OCI-LY7 (cell line): ENCODE results near the gene SRSF7.
"Not testable (repeated sequence)": the region's sequence is repeated elsewhere in the genome, so short reads cannot be mapped to it uniquely, and the experiment has no call there.

Experiments
- EZH2phosphoT487 ChIP-seq: fragments of 200-600 bp; sonication (generic); IDR thresholded peaks from 2 replicates; pipeline ENCODE4 v1.6.1; 2018; ENCODE audit warnings: low read depth, borderline replicate concordance, mild to moderate bottlenecking, mixed run types, antibody characterized with exemption, low read length, moderate library complexity, mixed read lengths
- TF ChIP-seq, protein P1 (sequence below): fragments of 200-600 bp; sonication (generic); conservative IDR thresholded peaks from 2 replicates; pipeline ENCODE4 v1.5.1; 2014; ENCODE audit warnings: mild to moderate bottlenecking, antibody characterized with exemption, low read length, moderate library complexity, mixed read lengths

DNA sequence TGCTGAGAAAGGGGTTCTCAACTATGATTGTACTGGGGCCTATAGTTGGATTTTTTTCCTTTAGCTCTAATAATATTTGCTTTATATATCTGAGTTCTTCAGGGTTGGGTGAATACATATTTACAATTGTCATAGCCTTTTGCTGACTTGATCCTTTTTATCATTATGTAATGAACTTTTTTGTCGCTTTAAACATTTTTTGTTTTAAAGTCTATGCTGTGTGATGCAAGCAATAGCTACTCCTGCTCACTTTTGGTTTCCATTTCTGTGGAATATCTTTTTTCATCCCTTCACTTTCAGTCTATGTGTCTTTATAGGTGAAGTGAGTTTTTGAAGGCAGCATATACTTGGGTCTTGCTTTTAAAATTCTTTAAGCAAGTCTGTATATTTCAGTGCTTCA, 36.2 kb downstream of the SRSF7 start:
- TF ChIP-seq, protein P1, sequence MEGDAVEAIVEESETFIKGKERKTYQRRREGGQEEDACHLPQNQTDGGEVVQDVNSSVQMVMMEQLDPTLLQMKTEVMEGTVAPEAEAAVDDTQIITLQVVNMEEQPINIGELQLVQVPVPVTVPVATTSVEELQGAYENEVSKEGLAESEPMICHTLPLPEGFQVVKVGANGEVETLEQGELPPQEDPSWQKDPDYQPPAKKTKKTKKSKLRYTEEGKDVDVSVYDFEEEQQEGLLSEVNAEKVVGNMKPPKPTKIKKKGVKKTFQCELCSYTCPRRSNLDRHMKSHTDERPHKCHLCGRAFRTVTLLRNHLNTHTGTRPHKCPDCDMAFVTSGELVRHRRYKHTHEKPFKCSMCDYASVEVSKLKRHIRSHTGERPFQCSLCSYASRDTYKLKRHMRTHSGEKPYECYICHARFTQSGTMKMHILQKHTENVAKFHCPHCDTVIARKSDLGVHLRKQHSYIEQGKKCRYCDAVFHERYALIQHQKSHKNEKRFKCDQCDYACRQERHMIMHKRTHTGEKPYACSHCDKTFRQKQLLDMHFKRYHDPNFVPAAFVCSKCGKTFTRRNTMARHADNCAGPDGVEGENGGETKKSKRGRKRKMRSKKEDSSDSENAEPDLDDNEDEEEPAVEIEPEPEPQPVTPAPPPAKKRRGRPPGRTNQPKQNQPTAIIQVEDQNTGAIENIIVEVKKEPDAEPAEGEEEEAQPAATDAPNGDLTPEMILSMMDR = not testable (repeated sequence)
- not testable (repeated sequence) for TF ChIP-seq EZH2phosphoT487
